ENCODE results near the gene KCNK2. TPM values are rescaled to one million over a fixed set of nuclear protein-coding genes. Genes with fewer than 3 reads are reported as not detected.

The KCNK2 gene
- total and polyA plus RNA-seq, 2 donors from 2014 or later, result 1.4 TPM; not detected in 1

DNA sequence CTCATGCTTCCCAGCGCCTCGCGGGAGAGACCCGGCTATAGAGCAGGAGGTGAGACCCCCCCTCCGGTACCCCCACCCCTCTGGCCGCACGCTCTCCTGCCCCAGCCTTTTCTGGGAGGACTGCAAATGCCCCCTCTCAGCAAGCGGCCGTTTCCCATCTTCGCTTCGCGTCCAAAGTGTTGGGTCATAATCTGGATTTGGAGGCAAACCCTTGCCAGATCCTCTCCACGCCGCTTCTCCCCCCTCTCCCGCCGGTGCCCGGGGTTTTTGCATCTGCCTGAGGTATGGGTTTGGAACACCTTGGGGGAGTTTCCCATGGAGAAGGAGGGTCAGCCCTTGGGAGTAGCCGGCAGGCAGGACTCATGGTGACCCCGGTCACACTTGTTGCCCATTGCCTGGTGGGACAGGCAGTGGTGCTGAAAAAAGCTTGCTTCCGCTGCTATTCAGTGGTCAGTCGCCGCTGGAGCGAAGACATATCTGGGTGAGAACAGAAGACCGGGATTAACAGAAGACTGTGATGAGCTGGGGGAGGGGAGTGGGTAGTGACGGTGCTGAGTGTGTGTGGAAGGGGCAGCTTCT, 935 bp downstream of the KCNK2 start:
- H3K9ac ChIP-seq (ENCODE audit: low read length in 3 of 3), result no peak overlapping the region
- intact Hi-C loops (cut with DNase I), result no loop called here
- no peaks in the 10 kb centered on the region for H3K4me1 ChIP-seq (ENCODE audit: control insufficient read depth in 2 of 3, insufficient read depth in 2 of 3, low read depth in 1 of 3, low read length in 3 of 3)
- TF ChIP-seq, protein P1, sequence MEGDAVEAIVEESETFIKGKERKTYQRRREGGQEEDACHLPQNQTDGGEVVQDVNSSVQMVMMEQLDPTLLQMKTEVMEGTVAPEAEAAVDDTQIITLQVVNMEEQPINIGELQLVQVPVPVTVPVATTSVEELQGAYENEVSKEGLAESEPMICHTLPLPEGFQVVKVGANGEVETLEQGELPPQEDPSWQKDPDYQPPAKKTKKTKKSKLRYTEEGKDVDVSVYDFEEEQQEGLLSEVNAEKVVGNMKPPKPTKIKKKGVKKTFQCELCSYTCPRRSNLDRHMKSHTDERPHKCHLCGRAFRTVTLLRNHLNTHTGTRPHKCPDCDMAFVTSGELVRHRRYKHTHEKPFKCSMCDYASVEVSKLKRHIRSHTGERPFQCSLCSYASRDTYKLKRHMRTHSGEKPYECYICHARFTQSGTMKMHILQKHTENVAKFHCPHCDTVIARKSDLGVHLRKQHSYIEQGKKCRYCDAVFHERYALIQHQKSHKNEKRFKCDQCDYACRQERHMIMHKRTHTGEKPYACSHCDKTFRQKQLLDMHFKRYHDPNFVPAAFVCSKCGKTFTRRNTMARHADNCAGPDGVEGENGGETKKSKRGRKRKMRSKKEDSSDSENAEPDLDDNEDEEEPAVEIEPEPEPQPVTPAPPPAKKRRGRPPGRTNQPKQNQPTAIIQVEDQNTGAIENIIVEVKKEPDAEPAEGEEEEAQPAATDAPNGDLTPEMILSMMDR (IDR thresholded peaks at IDR 0.05; ENCODE audit: borderline replicate concordance, extremely low read depth, insufficient read depth), result no peak
- peaks cover 2% of the 10 kb centered on the region for H3K27me3 ChIP-seq (ENCODE audit: control insufficient read depth, insufficient read depth, low read length)
- no peaks in the 10 kb centered on the region for H3K9me3 ChIP-seq (ENCODE audit: control insufficient read depth in 2 of 3, insufficient read depth in 1 of 3, low read length in 3 of 3)
- no peak for FAIRE-seq
- H3K36me3 ChIP-seq (ENCODE audit: control insufficient read depth in 2 of 3, insufficient read depth in 3 of 3, low read length in 3 of 3), result no peaks in the 10 kb centered on the region
- DNase-seq, result peak; percentile 59 to 81 (median 76)
- peak overlapping the region in 2 of 3 donors; percentile 36 to 43 for H3K4me3 ChIP-seq (ENCODE audit: low read length in 3 of 3)
- H3K27ac ChIP-seq (ENCODE audit: low read depth in 2 of 2, low read length in 2 of 2), result no peak overlapping the region

GRCh38 chr1:215084621-215085020, 2.1 kb downstream of the KCNK2 start:
- DNase-seq, result no peak
- Histone ChIP-seq H3K4me3 (ENCODE audit: low read length in 3 of 3) (no peak overlapping the region), H3K27me3 (ENCODE audit: control insufficient read depth, insufficient read depth, low read length) (peaks cover 2% of the 10 kb centered on the region), H3K9ac (ENCODE audit: low read length in 3 of 3) (no peak overlapping the region), H3K36me3 (ENCODE audit: control insufficient read depth in 2 of 3, insufficient read depth in 3 of 3, low read length in 3 of 3) (no peaks in the 10 kb centered on the region), H3K27ac (ENCODE audit: low read depth in 2 of 2, low read length in 2 of 2) (no peak overlapping the region), H3K9me3 (ENCODE audit: control insufficient read depth in 2 of 3, insufficient read depth in 1 of 3, low read length in 3 of 3) (no peaks in the 10 kb centered on the region), H3K4me1 (ENCODE audit: control insufficient read depth in 2 of 3, insufficient read depth in 2 of 3, low read depth in 1 of 3, low read length in 3 of 3) (no peaks in the 10 kb centered on the region)
- intact Hi-C loops (cut with DNase I), result no loop called here
- FAIRE-seq, result no peak
- TF ChIP-seq, protein P1 (IDR thresholded peaks at IDR 0.05; ENCODE audit: borderline replicate concordance, extremely low read depth, insufficient read depth), result no peak

DNA sequence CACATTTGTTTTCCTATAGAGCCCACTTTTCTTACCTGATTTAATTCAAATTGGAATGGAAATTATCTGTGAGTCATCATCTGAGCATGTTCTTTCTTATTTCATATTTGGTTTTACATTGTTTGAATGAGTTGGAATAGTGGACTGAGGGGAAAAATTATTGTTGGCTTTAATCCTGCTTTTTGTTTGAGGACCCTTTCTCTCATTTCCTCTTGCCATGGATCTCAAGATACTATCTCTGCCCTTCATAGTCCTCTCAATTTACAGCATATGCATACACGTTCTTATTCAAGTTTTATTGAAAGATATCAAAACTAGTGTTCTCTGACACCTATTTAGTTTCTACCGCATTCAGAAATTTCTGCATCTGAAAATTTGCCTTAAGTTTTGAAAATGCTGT, 5.1 kb downstream of the KCNK2 start:
- no peak for DNase-seq
- H3K4me1 ChIP-seq (ENCODE audit: control insufficient read depth in 2 of 3, insufficient read depth in 2 of 3, low read depth in 1 of 3, low read length in 3 of 3), result no peaks in the 10 kb centered on the region
- intact Hi-C loops (cut with DNase I), result no loop called here
- no peaks in the 10 kb centered on the region for H3K9me3 ChIP-seq (ENCODE audit: control insufficient read depth in 2 of 3, insufficient read depth in 1 of 3, low read length in 3 of 3)
- no peaks in the 10 kb centered on the region for H3K36me3 ChIP-seq (ENCODE audit: control insufficient read depth in 2 of 3, insufficient read depth in 3 of 3, low read length in 3 of 3)
- no peak overlapping the region for H3K9ac ChIP-seq (ENCODE audit: low read length in 3 of 3)
- H3K27ac ChIP-seq (ENCODE audit: low read depth in 2 of 2, low read length in 2 of 2), result no peak overlapping the region
- TF ChIP-seq, protein P1 (IDR thresholded peaks at IDR 0.05; ENCODE audit: borderline replicate concordance, extremely low read depth, insufficient read depth), result no peak
- H3K4me3 ChIP-seq (ENCODE audit: low read length in 3 of 3), result no peak overlapping the region
- H3K27me3 ChIP-seq (ENCODE audit: control insufficient read depth, insufficient read depth, low read length), result no peaks in the 10 kb centered on the region
- no peak for FAIRE-seq

DNA sequence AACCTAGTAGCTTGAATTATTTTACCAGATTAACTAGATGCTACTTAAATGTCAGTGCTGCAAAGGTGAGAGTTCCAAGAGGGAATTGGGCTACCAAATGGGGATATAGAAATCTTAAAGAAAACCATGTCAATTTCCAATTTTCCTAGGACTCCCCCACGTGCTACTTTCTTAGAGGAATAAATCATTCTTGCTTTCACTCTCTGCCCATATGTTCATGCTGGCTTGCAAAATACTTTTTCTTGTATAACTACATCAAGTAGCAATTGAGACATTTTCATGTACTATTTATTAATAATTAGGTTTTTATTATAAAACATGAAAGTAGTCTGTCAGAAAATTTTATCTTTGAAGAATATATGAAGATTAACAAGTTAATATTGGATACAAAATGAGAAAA, 11.8 kb downstream of the KCNK2 start:
- Histone ChIP-seq H3K4me1 (ENCODE audit: control insufficient read depth in 2 of 3, insufficient read depth in 2 of 3, low read depth in 1 of 3, low read length in 3 of 3) (no peaks in the 10 kb centered on the region), H3K9me3 (ENCODE audit: control insufficient read depth in 2 of 3, insufficient read depth in 1 of 3, low read length in 3 of 3) (no peaks in the 10 kb centered on the region), H3K9ac (ENCODE audit: low read length in 3 of 3) (no peak overlapping the region), H3K4me3 (ENCODE audit: low read length in 3 of 3) (no peak overlapping the region), H3K27ac (ENCODE audit: low read depth in 2 of 2, low read length in 2 of 2) (no peak overlapping the region), H3K27me3 (ENCODE audit: control insufficient read depth, insufficient read depth, low read length) (no peaks in the 10 kb centered on the region), H3K36me3 (ENCODE audit: control insufficient read depth in 2 of 3, insufficient read depth in 3 of 3, low read length in 3 of 3) (no peaks in the 10 kb centered on the region)
- TF ChIP-seq, protein P1 (IDR thresholded peaks at IDR 0.05; ENCODE audit: borderline replicate concordance, extremely low read depth, insufficient read depth), result no peak
- DNase-seq (no peak), FAIRE-seq (no peak)
- intact Hi-C loops (cut with DNase I), result no loop called here

Measured in kidney (tissue), 14 donors.